ENCODE data around the gene PSTPIP1. TPM values are rescaled to one million over a fixed set of nuclear protein-coding genes. Genes with fewer than 3 reads are reported as not detected.

Gene PSTPIP1
- total RNA-seq, 6 experiments from 2014 or later: 1.2 to 4.9 (median 2.2) TPM

- peak in 1 of 4 donors; percentile 15 for ATAC-seq
- intact Hi-C loops (cut with DNase I): no loop called here
- H3K36me3 ChIP-seq: no peaks in the 10 kb centered on the region
- 43% methylated on average over 2 of the region's 2 CpGs for WGBS (ENCODE audit: insufficient coverage, low coverage, low lambda C conversion rate, missing lambda C conversion rate)
- no peak for DNase-seq
- H3K9me3 ChIP-seq: no peaks in the 10 kb centered on the region
- no peak overlapping the region for H3K4me3 ChIP-seq
- TF ChIP-seq POLR2A (IDR thresholded peaks at IDR 0.05) (no peak), CTCF (IDR thresholded peaks at IDR 0.05) (no peak)
- no peaks in the 10 kb centered on the region for H3K27me3 ChIP-seq
- peaks cover 0 to 80% (median 18%) of the 10 kb centered on the region in 4 donors for H3K4me1 ChIP-seq
- H3K27ac ChIP-seq: no peak overlapping the region
These were observed 64.9 kb downstream of the PSTPIP1 start for GRCh38 chr15:77059786-77060361.

- DNase-seq: no peak
- ATAC-seq: peak in 2 of 4 donors; percentile 14 to 16
- H3K9me3 ChIP-seq: no peaks in the 10 kb centered on the region
- no peaks in the 10 kb centered on the region for H3K36me3 ChIP-seq
- TF ChIP-seq POLR2A (IDR thresholded peaks at IDR 0.05) (no peak), CTCF (IDR thresholded peaks at IDR 0.05) (no peak)
- H3K4me3 ChIP-seq: no peak overlapping the region
- peaks cover 0 to 84% (median 18%) of the 10 kb centered on the region in 4 donors for H3K4me1 ChIP-seq
- H3K27me3 ChIP-seq: no peaks in the 10 kb centered on the region
- intact Hi-C loops (cut with DNase I): no loop called here
- H3K27ac ChIP-seq: peak overlapping the region in 2 of 3 donors; percentile 29 to 54
These were observed 65.6 kb downstream of the PSTPIP1 start for GRCh38 chr15:77060546-77060945.

GRCh38 chr15:77063249-77063648, 68.3 kb downstream of the PSTPIP1 start:
- H3K4me3 ChIP-seq: no peak overlapping the region
- TF ChIP-seq CTCF (IDR thresholded peaks at IDR 0.05): no peak
- no peak for TF ChIP-seq POLR2A (IDR thresholded peaks at IDR 0.05)
- H3K36me3 ChIP-seq: no peaks in the 10 kb centered on the region
- ATAC-seq (no peak), DNase-seq (no peak)
- peak overlapping the region in 1 of 3 donors; percentile 42 for H3K27ac ChIP-seq
- intact Hi-C loops (cut with DNase I): no loop called here
- H3K27me3 ChIP-seq: no peaks in the 10 kb centered on the region
- H3K9me3 ChIP-seq: no peaks in the 10 kb centered on the region
- peaks cover 0 to 85% (median 26%) of the 10 kb centered on the region in 4 donors for H3K4me1 ChIP-seq

GRCh38 chr15:77064063-77064462, 69.1 kb downstream of the PSTPIP1 start:
- Histone ChIP-seq H3K27ac (peak overlapping the region in 1 of 3 donors; percentile 42), H3K36me3 (no peaks in the 10 kb centered on the region), H3K9me3 (no peaks in the 10 kb centered on the region), H3K4me3 (no peak overlapping the region), H3K4me1 (peaks cover 0 to 81% (median 26%) of the 10 kb centered on the region in 4 donors), H3K27me3 (no peaks in the 10 kb centered on the region)
- no peak for DNase-seq
- intact Hi-C loops (cut with DNase I): no loop called here
- WGBS (ENCODE audit: insufficient coverage, low coverage, low lambda C conversion rate, missing lambda C conversion rate): 36% methylated on average over 2 of the region's 2 CpGs
- ATAC-seq: peak; percentile 34 to 55 (median 41)
- TF ChIP-seq POLR2A (IDR thresholded peaks at IDR 0.05): no peak
- TF ChIP-seq CTCF (IDR thresholded peaks at IDR 0.05): no peak

All from right lobe of liver (tissue), 6 donors.